SK-N-MC (cell line): Measurements from ENCODE around the gene GNG12.

Experiments
- EZH2 ChIP-seq: fragments of 200-600 bp; sonication (generic); IDR thresholded peaks from one replicate; pipeline ENCODE4 v1.6.1; 2017; ENCODE audit warnings: antibody characterized with exemption
- FOXP2 ChIP-seq: optimal IDR thresholded peaks from 2 replicates; pipeline ENCODE3; 2011; ENCODE audit warnings: mild to moderate bottlenecking, moderate library complexity; ENCODE audit not compliant: insufficient read depth; ENCODE audit errors: extremely low read length, control extremely low read depth
- POLR2AphosphoS5 ChIP-seq: IDR thresholded peaks from 2 replicates; pipeline ENCODE4 v1.6.1; 2012; ENCODE audit warnings: mild to moderate bottlenecking, low read depth, low read length, borderline replicate concordance

DNA sequence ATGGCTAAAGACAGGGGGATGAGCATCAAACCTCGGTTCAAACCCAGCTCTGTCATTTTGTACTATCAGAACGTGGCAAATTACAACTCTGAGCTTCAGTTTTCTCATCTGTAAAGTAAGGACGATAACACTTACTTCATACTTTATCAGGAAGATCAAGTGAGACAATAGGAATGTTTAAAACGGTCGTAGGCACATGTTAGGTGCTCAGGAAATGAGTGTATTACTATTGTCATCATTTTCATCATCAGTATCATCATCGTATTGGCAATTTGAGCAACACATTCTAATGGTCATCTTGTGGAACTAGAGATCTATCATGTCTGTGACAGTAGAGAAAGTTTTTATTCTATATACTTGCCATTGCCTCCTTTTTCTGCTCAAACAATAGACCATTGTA, 170.4 kb downstream of the GNG12 start:
- TF ChIP-seq POLR2AphosphoS5 (no peak), EZH2 (no peak), FOXP2 (no peak)
